ENCODE results near the gene SPPL2C.

Gene SPPL2C

GRCh38 chr17:45834471-45835396, 9.9 kb upstream of the SPPL2C start:
- no peaks in the 10 kb centered on the region for H3K27me3 ChIP-seq (ENCODE audit: low read depth, low read length)
- no peaks in the 10 kb centered on the region for H3K36me3 ChIP-seq (ENCODE audit: control insufficient read depth in 1 of 2, insufficient read depth in 2 of 2, low read length in 2 of 2)

GRCh38 chr17:45835481-45835880, 9.2 kb upstream of the SPPL2C start:
- no peaks in the 10 kb centered on the region for H3K9me3 ChIP-seq (ENCODE audit: control insufficient read depth in 1 of 2, low read length in 2 of 2)
- no peaks in the 10 kb centered on the region for H3K36me3 ChIP-seq (ENCODE audit: control insufficient read depth in 1 of 2, insufficient read depth in 2 of 2, low read length in 2 of 2)
- no peak overlapping the region for H3K4me3 ChIP-seq (ENCODE audit: low read depth in 1 of 2, low read length in 2 of 2)
- H3K4me1 ChIP-seq (ENCODE audit: control insufficient read depth in 1 of 2, insufficient read depth in 2 of 2, low read length in 2 of 2), result no peaks in the 10 kb centered on the region
- H3K27ac ChIP-seq (ENCODE audit: low read length), result no peak overlapping the region
- H3K27me3 ChIP-seq (ENCODE audit: low read depth, low read length), result no peaks in the 10 kb centered on the region

More at GRCh38 chr17:45834471-45835396, 9.9 kb upstream of the SPPL2C start:
- Histone ChIP-seq H3K27ac (ENCODE audit: low read length) (no peak overlapping the region), H3K9me3 (ENCODE audit: control insufficient read depth in 1 of 2, low read length in 2 of 2) (no peaks in the 10 kb centered on the region), H3K4me1 (ENCODE audit: control insufficient read depth in 1 of 2, insufficient read depth in 2 of 2, low read length in 2 of 2) (no peaks in the 10 kb centered on the region), H3K4me3 (ENCODE audit: low read depth in 1 of 2, low read length in 2 of 2) (no peak overlapping the region)

GRCh38 chr17:45836047-45837044, 8.3 kb upstream of the SPPL2C start:
- no peaks in the 10 kb centered on the region for H3K9me3 ChIP-seq (ENCODE audit: control insufficient read depth in 1 of 2, low read length in 2 of 2)
- no peaks in the 10 kb centered on the region for H3K27me3 ChIP-seq (ENCODE audit: low read depth, low read length)
- H3K4me1 ChIP-seq (ENCODE audit: control insufficient read depth in 1 of 2, insufficient read depth in 2 of 2, low read length in 2 of 2), result no peaks in the 10 kb centered on the region
- no peak overlapping the region for H3K4me3 ChIP-seq (ENCODE audit: low read depth in 1 of 2, low read length in 2 of 2)
- no peaks in the 10 kb centered on the region for H3K36me3 ChIP-seq (ENCODE audit: control insufficient read depth in 1 of 2, insufficient read depth in 2 of 2, low read length in 2 of 2)
- no peak overlapping the region for H3K27ac ChIP-seq (ENCODE audit: low read length)

DNA sequence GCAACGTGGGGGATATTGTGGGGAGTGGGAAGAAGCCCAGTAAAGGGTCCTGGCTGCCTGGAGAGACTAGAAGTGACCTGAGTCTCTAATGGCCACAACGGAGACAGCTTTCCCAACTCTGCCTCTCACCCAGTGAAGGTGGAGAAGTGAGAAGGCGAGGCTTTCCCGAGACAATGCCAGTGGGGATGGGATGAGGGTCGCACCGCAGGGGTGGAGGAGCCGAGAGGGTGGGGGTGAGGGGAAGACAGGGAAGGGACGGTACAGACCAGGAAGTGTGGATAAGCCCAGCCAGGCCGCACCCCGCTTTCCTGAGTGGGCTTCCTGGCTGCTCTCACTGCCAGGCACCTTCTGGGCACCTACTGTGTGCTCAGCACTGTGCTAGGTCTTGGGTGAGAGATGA, 7.5 kb upstream of the SPPL2C start:
- H3K4me1 ChIP-seq (ENCODE audit: control insufficient read depth in 1 of 2, insufficient read depth in 2 of 2, low read length in 2 of 2), result no peaks in the 10 kb centered on the region
- no peaks in the 10 kb centered on the region for H3K36me3 ChIP-seq (ENCODE audit: control insufficient read depth in 1 of 2, insufficient read depth in 2 of 2, low read length in 2 of 2)
- no peak overlapping the region for H3K4me3 ChIP-seq (ENCODE audit: low read depth in 1 of 2, low read length in 2 of 2)
- H3K27ac ChIP-seq (ENCODE audit: low read length), result no peak overlapping the region
- no peaks in the 10 kb centered on the region for H3K9me3 ChIP-seq (ENCODE audit: control insufficient read depth in 1 of 2, low read length in 2 of 2)
- no peaks in the 10 kb centered on the region for H3K27me3 ChIP-seq (ENCODE audit: low read depth, low read length)

- H3K27me3 ChIP-seq (ENCODE audit: low read depth, low read length), result no peaks in the 10 kb centered on the region
- H3K4me1 ChIP-seq (ENCODE audit: control insufficient read depth in 1 of 2, insufficient read depth in 2 of 2, low read length in 2 of 2), result no peaks in the 10 kb centered on the region
These were observed 7.1 kb upstream of the SPPL2C start for GRCh38 chr17:45837603-45838002.

GRCh38 chr17:45838751-45839295, 5.9 kb upstream of the SPPL2C start:
- no peaks in the 10 kb centered on the region for H3K27me3 ChIP-seq (ENCODE audit: low read depth, low read length)
- H3K36me3 ChIP-seq (ENCODE audit: control insufficient read depth in 1 of 2, insufficient read depth in 2 of 2, low read length in 2 of 2), result no peaks in the 10 kb centered on the region
- H3K4me3 ChIP-seq (ENCODE audit: low read depth in 1 of 2, low read length in 2 of 2), result no peak overlapping the region
- no peaks in the 10 kb centered on the region for H3K4me1 ChIP-seq (ENCODE audit: control insufficient read depth in 1 of 2, insufficient read depth in 2 of 2, low read length in 2 of 2)
- no peak overlapping the region for H3K27ac ChIP-seq (ENCODE audit: low read length)
- no peaks in the 10 kb centered on the region for H3K9me3 ChIP-seq (ENCODE audit: control insufficient read depth in 1 of 2, low read length in 2 of 2)

More at GRCh38 chr17:45837603-45838002, 7.1 kb upstream of the SPPL2C start:
- H3K36me3 ChIP-seq (ENCODE audit: control insufficient read depth in 1 of 2, insufficient read depth in 2 of 2, low read length in 2 of 2), result no peaks in the 10 kb centered on the region
- no peaks in the 10 kb centered on the region for H3K9me3 ChIP-seq (ENCODE audit: control insufficient read depth in 1 of 2, low read length in 2 of 2)
- H3K27ac ChIP-seq (ENCODE audit: low read length), result no peak overlapping the region
- no peak overlapping the region for H3K4me3 ChIP-seq (ENCODE audit: low read depth in 1 of 2, low read length in 2 of 2)

DNA sequence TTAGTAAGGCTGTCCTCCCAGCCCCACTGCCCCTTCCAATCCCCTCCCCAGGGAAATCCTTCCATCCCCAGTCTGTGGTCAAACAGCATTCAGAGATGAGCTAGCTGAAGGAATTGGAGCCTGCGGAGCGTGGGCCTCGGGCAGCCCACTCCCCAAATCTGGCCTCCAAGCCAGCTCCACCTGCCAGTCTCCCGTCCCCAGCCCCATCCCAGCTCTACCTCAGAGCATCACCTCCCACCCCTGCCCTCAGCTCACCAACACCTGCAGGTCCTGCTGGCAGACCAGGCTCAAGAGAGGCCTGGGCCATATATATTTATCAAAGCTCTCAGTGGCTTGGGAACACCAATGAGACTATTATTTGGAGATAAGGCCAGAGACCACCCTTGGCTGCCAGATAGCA, 5.2 kb upstream of the SPPL2C start:
- no peaks in the 10 kb centered on the region for H3K27me3 ChIP-seq (ENCODE audit: low read depth, low read length)
- no peak overlapping the region for H3K4me3 ChIP-seq (ENCODE audit: low read depth in 1 of 2, low read length in 2 of 2)
- no peak overlapping the region for H3K27ac ChIP-seq (ENCODE audit: low read length)
- no peaks in the 10 kb centered on the region for H3K9me3 ChIP-seq (ENCODE audit: control insufficient read depth in 1 of 2, low read length in 2 of 2)
- no peaks in the 10 kb centered on the region for H3K36me3 ChIP-seq (ENCODE audit: control insufficient read depth in 1 of 2, insufficient read depth in 2 of 2, low read length in 2 of 2)
- no peaks in the 10 kb centered on the region for H3K4me1 ChIP-seq (ENCODE audit: control insufficient read depth in 1 of 2, insufficient read depth in 2 of 2, low read length in 2 of 2)

DNA sequence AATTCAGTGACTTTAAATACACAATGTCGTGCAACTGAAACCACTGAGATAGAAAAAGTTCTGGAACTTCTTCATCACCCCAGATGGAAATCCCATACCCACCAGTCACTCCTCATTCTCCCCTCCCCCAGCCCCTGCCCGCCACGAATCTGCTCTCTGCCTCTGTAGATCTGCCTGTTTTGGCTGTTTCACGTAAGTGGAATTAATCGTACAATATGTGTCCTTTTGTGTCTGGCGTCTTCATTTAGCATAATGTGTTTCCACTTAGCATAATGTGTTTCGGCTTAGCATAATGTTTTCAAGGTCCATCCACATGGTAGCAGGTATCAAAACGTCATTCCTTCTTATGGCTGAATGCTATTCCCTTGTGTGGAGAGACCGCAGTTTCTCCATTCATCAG, 3.5 kb upstream of the SPPL2C start:
- H3K4me3 ChIP-seq (ENCODE audit: low read depth in 1 of 2, low read length in 2 of 2), result no peak overlapping the region
- no peaks in the 10 kb centered on the region for H3K36me3 ChIP-seq (ENCODE audit: control insufficient read depth in 1 of 2, insufficient read depth in 2 of 2, low read length in 2 of 2)
- H3K27ac ChIP-seq (ENCODE audit: low read length), result no peak overlapping the region
- H3K27me3 ChIP-seq (ENCODE audit: low read depth, low read length), result no peaks in the 10 kb centered on the region
- H3K9me3 ChIP-seq (ENCODE audit: control insufficient read depth in 1 of 2, low read length in 2 of 2), result no peaks in the 10 kb centered on the region
- H3K4me1 ChIP-seq (ENCODE audit: control insufficient read depth in 1 of 2, insufficient read depth in 2 of 2, low read length in 2 of 2), result no peaks in the 10 kb centered on the region

DNA sequence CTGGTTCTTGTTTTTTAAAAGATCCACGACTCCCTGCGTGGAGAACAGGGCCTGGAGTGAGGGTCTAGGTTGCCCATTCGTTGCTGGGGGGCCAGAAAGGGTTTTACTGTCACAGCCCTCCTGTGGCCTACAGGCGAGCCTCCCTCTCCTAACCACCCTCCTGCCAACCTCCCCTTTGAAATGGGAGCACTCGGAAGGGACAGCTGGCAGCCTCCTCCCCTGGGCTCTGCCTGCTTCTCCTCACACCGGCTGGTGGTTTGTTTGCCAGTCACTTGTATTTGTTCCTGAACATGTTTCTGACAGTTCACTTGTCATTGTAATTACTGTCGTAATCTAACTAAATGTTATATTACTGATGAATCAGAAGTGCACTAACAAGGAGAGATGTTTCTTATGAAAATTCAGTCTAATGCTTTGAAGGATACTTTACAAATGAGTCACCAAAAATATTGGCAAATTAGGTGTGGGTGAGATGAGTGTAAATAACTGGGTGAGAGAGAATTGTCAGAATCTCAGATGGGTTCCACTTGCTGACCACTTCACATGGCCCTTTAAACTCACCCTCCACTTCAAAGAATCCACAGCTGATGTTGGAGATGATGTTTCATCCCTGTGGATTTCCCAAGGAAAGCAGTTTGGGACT, 2.7 kb upstream of the SPPL2C start:
- Histone ChIP-seq H3K27me3 (ENCODE audit: low read depth, low read length) (no peaks in the 10 kb centered on the region), H3K4me1 (ENCODE audit: control insufficient read depth in 1 of 2, insufficient read depth in 2 of 2, low read length in 2 of 2) (no peaks in the 10 kb centered on the region), H3K4me3 (ENCODE audit: low read depth in 1 of 2, low read length in 2 of 2) (no peak overlapping the region), H3K9me3 (ENCODE audit: control insufficient read depth in 1 of 2, low read length in 2 of 2) (no peaks in the 10 kb centered on the region), H3K27ac (ENCODE audit: low read length) (no peak overlapping the region), H3K36me3 (ENCODE audit: control insufficient read depth in 1 of 2, insufficient read depth in 2 of 2, low read length in 2 of 2) (no peaks in the 10 kb centered on the region)

GRCh38 chr17:45843722-45844121, 959 bp upstream of the SPPL2C start:
- H3K27ac ChIP-seq (ENCODE audit: low read length), result no peak overlapping the region

More at GRCh38 chr17:45843722-45844121, 959 bp upstream of the SPPL2C start:
- no peaks in the 10 kb centered on the region for H3K36me3 ChIP-seq (ENCODE audit: control insufficient read depth in 1 of 2, insufficient read depth in 2 of 2, low read length in 2 of 2)
- no peaks in the 10 kb centered on the region for H3K4me1 ChIP-seq (ENCODE audit: control insufficient read depth in 1 of 2, insufficient read depth in 2 of 2, low read length in 2 of 2)
- no peak overlapping the region for H3K4me3 ChIP-seq (ENCODE audit: low read depth in 1 of 2, low read length in 2 of 2)
- H3K9me3 ChIP-seq (ENCODE audit: control insufficient read depth in 1 of 2, low read length in 2 of 2), result no peaks in the 10 kb centered on the region
- H3K27me3 ChIP-seq (ENCODE audit: low read depth, low read length), result no peaks in the 10 kb centered on the region

All from muscle layer of duodenum (tissue), 2 donors.